HEK293T (cell line): Measurements from ENCODE around the gene ELMOD1.

ENCODE experiments used
- ARNT ChIP-seq: fragments of 450-650 bp; IDR thresholded peaks from 2 replicates; pipeline ENCODE4 v1.6.1; 2017; ENCODE audit warnings: mild to moderate bottlenecking
- ELF4 ChIP-seq: fragments of 450-650 bp; IDR thresholded peaks from 2 replicates; pipeline ENCODE4 v1.6.1; 2017; ENCODE audit warnings: antibody characterized with exemption
- FOXA1 ChIP-seq: fragments of 450-650 bp; IDR thresholded peaks from 2 replicates; pipeline ENCODE4 v1.6.1; 2016; ENCODE audit warnings: mild to moderate bottlenecking
- FOXK2 ChIP-seq: fragments of 450-650 bp; IDR thresholded peaks from 2 replicates; pipeline ENCODE4 v1.6.1; 2016; ENCODE audit warnings: mild to moderate bottlenecking
- L3MBTL2 ChIP-seq: fragments of 450-650 bp; conservative IDR thresholded peaks from 2 replicates; pipeline ENCODE4 v1.6.1; 2016; ENCODE audit warnings: mild to moderate bottlenecking
- LEF1 ChIP-seq: fragments of 450-650 bp; IDR thresholded peaks from 2 replicates; pipeline ENCODE4 v1.6.1; 2017; ENCODE audit warnings: mild to moderate bottlenecking, borderline replicate concordance
- SP1 ChIP-seq: fragments of 450-650 bp; IDR thresholded peaks from 2 replicates; pipeline ENCODE4 v1.6.1; 2017
- SUZ12 ChIP-seq: fragments of 450-650 bp; IDR thresholded peaks from 2 replicates; pipeline ENCODE4 v1.6.1; 2016; ENCODE audit warnings: mild to moderate bottlenecking
- TARDBP ChIP-seq: fragments of 450-650 bp; IDR thresholded peaks from 2 replicates; pipeline ENCODE4 v1.6.1; 2016
- TF ChIP-seq, protein P1 (sequence below): fragments of 450-650 bp; IDR thresholded peaks from 2 replicates; pipeline ENCODE4 v1.6.1; 2016

DNA sequence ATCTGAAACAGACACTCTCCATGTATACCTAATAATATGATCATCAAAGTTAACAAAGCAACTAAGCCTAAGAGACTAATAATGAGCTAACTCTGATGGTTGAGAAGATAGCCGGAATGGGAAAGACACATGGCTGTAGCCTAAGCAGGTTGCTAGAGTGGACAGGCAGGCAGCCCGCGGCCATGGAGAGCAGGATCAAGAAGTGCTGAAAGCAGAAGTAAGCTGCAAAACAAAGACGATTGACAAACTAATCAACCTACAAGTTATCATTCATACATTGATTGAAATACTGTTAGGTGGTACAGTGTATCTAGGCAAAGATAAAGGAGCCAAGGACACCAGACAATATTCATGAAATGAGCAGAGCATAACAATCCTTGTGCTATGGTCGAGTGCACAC lies 91.6 kb downstream of the ELMOD1 start:
- TF ChIP-seq ELF4 (no peak), TARDBP (no peak), L3MBTL2 (no peak), SP1 (no peak), ARNT (no peak), FOXA1 (no peak), LEF1 (no peak), FOXK2 (no peak), SUZ12 (no peak)
- TF ChIP-seq, protein P1, sequence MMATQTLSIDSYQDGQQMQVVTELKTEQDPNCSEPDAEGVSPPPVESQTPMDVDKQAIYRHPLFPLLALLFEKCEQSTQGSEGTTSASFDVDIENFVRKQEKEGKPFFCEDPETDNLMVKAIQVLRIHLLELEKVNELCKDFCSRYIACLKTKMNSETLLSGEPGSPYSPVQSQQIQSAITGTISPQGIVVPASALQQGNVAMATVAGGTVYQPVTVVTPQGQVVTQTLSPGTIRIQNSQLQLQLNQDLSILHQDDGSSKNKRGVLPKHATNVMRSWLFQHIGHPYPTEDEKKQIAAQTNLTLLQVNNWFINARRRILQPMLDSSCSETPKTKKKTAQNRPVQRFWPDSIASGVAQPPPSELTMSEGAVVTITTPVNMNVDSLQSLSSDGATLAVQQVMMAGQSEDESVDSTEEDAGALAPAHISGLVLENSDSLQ: no peak
